Midbrain (tissue), 1 donor: ENCODE results near the gene IFNA1.
"Not testable (repeated sequence)": the region's sequence is repeated elsewhere in the genome, so short reads cannot be mapped to it uniquely, and the experiment has no call there.

Experiments
- DNase-seq: peaks from one replicate; lab custom pipeline; 2025; lab: John Stamatoyannopoulos, UW

Gene IFNA1

GRCh38 chr9:21440139-21440538, at the start of gene IFNA1:
IFNA1 (plus strand) TSS chr9:21440439; CDS start chr9:21440508, 69 bp downstream.
- DNase-seq: no peak

GRCh38 chr9:21392270-21392669, 48.0 kb upstream of the IFNA1 start:
- no peak for DNase-seq

- DNase-seq: peak; percentile 48
Measured at GRCh38 chr9:21395778-21396717, 44.2 kb upstream of the IFNA1 start.

GRCh38 chr9:21398955-21399489, 41.2 kb upstream of the IFNA1 start:
- no peak for DNase-seq

GRCh38 chr9:21399956-21400355, 40.3 kb upstream of the IFNA1 start:
- no peak for DNase-seq

- peak; percentile 60 for DNase-seq
Measured at GRCh38 chr9:21402386-21403251, 37.6 kb upstream of the IFNA1 start.

GRCh38 chr9:21404146-21404545, 36.1 kb upstream of the IFNA1 start:
- no peak for DNase-seq

GRCh38 chr9:21408817-21409216, 31.4 kb upstream of the IFNA1 start, which contains the start of gene IFNA8:
IFNA8 (plus strand) TSS chr9:21409117; CDS start chr9:21409177, 60 bp downstream.
- no peak for DNase-seq

GRCh38 chr9:21412107-21412506, 28.1 kb upstream of the IFNA1 start:
- no peak for DNase-seq

- no peak for DNase-seq
Measured at GRCh38 chr9:21413151-21413550, 27.1 kb upstream of the IFNA1 start.

GRCh38 chr9:21413624-21414023, 26.6 kb upstream of the IFNA1 start:
- DNase-seq: peak; percentile 48

GRCh38 chr9:21414220-21414940, 25.9 kb upstream of the IFNA1 start:
- no peak for DNase-seq

GRCh38 chr9:21415493-21416267, 24.6 kb upstream of the IFNA1 start:
- DNase-seq: no peak

GRCh38 chr9:21428235-21428634, 12.0 kb upstream of the IFNA1 start:
- no peak for DNase-seq

GRCh38 chr9:21429191-21429590, 11.0 kb upstream of the IFNA1 start:
- DNase-seq: no peak

GRCh38 chr9:21432672-21433425, 7.4 kb upstream of the IFNA1 start:
- no peak for DNase-seq

GRCh38 chr9:21434202-21435014, 5.8 kb upstream of the IFNA1 start:
- DNase-seq: peak; percentile 63

- not testable (repeated sequence) for DNase-seq
Measured at GRCh38 chr9:21435015-21435383, 5.2 kb upstream of the IFNA1 start.
